Head of caudate nucleus (tissue), 42 donors: ENCODE results near the gene GALNT17.

ENCODE experiments used
- DNase-seq, 42 donors: peaks; one replicate each; pipeline versions ENCODE4 v3.0.0 to v3.0.0-alpha.2; 2020 to 2021; ENCODE audit warnings: mixed read lengths in 7 of 42
- intact Hi-C: fragments of 100-400 bp; cut with DNase I; formaldehyde crosslinking; loops from one replicate; pipeline ENCODE4 v1.15.0; 2022

The GALNT17 gene

DNA sequence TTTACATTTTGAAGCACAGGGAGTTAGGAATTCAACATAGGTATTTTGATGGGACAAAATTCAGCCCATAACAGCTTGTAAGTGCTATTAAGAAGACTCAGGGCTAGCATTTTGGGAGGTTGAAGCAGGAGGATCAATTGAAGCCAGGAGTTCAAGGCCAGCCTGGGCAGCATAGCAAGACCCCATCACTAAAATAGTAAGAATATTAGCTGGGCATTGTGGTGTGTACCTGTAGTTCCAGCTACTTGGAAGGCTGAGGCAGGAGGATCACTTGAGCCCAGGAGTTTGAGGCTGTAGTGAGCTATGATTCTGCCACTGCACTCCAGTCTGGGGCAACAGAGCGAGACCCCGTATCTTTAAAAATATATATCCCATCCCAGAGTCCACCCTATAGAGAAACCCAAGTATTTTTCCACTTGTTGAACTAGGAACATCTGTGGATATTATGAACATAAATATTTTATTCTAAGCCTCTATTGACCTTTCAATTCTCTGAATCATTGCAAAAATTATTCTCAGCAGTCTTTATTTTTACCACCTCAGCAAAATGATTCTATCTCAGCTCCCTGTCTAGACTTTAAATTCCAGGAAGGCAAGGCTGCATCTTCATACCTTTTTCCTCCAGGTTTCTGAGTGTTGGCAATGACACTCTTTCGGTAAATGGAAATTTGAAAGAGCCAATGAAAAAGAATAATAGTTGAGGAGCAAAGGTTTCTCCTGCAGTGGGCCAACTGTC is 181.0 kb downstream of the GALNT17 start:
- intact Hi-C loops = no loop called here
- DNase-seq = no peak

DNA sequence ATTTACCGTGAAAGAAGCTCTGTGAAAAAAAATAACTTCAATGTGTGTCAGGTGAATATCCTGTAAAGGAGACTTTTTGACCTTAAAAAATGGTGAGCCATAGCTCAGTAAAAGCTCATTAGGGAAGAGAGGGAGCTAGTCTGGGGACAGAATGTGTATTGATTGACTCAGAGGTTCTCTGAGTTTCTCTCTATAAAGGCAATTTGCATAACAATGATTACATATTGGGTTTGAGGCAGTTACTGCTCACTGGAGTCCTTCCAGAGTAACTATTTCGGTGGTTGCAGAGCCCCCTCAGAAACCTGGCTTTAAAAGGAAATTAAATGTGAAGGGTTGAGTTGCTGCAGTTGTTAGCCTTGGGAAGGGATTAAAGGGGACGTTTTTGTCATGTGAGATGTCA is 181.6 kb downstream of the GALNT17 start:
- DNase-seq = no peak
- intact Hi-C loops = no loop called here

DNA sequence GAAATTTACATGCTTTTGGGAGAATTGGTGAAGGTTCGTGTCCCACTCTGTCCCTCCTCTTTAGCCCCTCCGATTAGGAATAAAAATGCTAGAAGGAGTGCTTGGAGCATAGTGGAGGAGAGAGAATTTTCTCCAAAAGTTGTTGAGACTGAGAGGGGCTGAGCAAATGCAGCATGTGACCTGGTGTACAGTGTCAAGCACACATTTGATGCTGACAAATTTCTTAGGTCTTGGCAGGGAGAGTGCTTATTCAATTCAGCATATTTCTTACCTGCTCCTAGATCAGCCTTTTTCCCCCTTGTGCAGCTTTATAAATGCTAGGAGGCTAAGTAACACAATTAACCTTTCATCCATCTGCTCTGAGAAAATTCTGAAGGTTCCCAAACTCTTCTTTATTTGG is 189.0 kb downstream of the GALNT17 start:
- DNase-seq = no peak
- intact Hi-C loops = no loop called here

DNA sequence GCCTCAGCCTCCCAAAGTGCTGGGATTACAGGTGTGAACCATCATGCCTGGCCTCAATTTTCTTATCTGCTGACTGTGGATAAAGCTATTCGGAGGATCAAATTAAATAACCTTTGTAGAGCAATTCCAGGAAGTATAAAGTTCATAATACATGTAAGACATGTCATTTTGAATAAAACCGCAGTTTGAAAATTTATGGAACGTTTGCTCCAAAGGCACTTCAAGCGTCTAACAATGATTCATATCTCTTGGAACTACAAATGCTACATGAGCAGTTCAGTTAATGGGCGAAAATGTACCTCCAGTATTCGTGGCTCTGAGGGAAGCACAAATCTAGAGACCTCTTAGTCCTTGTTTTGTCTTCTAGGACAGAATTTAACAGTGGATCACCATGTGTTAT is 190.3 kb downstream of the GALNT17 start:
- no peak for DNase-seq
- intact Hi-C loops = no loop called here

DNA sequence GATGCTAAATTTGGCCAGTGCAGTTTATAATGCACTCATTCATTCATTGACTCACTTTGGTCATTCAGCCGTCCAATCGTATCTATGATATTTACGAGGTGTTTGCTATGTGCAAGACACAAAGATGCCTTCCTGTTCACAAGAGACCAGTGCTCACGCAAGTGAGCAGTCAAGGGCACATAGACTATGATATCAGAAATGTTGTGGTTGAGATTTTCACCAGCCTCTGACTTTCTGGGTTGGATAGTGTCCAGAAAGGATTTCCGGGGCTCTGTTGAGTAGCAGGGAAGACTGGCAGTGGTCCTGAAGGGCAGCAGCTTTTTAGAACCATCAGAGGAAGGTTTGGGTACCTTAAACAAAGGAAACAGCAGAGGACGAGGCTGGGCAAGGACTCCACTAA is 191.8 kb downstream of the GALNT17 start:
- intact Hi-C loops = no loop called here
- DNase-seq = no peak

DNA sequence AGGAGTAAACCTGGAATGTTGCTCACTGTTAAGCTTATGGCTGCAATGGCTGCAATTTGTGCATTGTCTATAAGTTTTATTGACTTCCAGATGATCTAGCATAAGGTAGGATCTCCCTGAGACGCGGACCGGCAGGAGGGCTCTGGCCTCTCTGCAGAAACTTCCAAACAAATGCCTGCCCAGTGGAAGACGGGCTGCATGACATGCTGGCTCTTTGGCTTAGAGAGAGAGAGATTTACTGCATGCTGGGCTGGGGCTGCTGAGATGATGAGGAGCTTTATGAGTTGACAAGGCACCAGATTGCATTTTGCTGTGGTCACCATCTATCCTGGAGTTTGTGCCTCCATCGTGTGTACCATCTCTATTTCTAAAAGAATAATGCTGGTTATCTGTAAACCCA is 193.2 kb downstream of the GALNT17 start:
- no peak for DNase-seq
- intact Hi-C loops = no loop called here

DNA sequence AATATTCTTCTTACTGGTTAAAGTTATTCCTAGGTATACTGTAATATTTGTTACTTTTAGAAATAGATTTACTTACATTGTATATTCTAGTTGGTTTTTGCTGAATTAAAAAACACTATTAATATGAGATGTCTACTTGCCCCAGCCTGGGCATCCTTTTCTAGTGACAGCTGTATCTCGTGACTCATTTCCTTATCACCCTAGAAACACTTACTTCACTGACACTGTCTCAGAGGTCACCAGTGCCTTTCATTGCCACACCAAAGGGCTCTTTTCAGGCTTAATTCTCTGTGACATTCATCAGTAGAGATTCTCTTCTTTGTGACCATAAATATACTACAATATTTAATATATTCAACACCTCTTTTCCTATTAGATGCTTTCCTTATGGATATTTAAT is 194.7 kb downstream of the GALNT17 start:
- DNase-seq = no peak
- intact Hi-C loops = no loop called here

DNA sequence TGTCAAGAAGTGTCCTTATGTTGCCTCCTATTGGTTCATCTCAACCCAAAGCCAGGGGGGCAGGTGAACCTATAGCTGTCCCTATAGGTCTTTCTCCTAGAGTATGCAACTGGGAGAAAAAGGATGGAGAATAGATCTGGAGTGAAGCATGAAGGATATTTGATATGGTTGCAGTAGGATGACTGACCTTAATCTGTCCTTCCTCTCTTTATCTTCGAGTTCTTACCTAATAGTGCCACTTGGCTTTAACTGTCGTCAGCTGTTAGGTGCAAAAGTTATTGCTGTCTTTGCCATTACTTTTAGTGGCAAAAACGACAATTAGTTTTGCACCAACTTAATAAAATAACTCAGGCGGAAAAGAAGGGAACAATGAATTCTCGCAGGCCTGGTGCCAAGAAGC is 196.0 kb downstream of the GALNT17 start:
- intact Hi-C loops = no loop called here
- DNase-seq = no peak

DNA sequence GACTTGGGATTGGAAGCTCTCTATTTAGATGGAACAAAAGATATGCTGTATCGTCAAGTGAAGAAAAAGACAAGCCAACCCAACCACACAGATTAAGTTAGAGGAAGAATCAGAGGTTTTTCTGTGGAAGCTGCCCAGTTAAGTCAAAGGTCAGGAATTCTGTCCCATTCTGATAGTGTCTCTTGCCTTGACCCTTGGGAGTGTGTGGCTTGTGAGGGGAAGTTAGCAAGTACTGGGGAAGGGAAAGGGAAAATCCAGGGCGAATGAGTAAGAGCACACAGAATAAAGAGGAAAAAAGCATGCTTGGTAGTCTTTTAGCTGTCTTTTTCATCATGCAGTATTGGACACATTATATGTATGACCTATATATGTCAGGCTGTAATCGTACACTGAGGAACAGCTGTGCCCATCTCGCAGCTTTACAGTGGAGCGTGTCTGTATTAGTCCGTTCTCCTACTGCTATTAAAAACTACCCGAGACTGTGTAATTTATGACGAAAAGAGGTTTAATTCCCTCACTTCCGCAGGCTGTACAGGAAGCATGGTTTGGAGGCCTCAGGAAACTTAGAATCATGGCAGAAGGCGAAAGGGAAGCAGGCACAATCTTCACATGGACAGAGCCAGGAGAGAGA is 197.2 kb downstream of the GALNT17 start:
- no peak for DNase-seq
- intact Hi-C loops = no loop called here

DNA sequence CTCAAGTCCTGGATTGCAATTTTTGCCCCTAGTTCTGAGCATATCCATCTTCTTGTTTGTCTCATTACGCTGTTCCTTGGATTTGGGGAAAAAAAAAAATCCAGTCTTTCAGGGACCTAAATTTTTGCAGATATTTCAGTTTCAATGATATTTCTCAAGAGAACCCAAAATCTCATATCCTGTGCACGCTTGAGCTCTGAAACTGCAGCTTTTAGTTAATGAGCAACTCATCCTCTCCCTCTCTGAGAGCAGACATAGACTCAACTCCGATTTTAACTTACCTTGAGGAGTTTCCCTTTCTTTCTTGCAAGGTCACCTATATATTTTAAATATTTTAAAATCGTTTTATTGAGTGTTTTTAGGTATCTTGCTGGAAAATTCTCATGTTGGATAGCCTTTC is 200.3 kb downstream of the GALNT17 start:
- intact Hi-C loops = no loop called here
- no peak for DNase-seq

DNA sequence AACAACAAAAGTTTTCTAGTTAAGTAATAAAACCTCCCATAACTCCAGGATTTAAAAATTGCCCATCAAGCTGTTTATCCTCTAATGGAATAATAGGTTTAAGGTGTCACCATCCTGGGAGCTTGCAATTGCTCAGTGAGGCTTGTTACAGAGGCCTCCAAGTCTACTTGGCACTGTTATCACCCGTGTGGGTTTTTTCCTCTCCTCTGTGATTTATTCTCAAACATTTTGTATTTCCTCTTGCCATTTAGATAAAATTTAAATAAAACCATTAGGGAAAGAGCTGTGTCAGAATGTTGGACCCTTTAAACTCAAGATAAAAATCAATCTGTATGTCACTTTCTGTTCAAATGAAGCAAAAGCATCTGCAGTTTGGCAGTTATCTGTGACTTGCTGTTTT is 202.6 kb downstream of the GALNT17 start:
- DNase-seq = no peak
- intact Hi-C loops = no loop called here

DNA sequence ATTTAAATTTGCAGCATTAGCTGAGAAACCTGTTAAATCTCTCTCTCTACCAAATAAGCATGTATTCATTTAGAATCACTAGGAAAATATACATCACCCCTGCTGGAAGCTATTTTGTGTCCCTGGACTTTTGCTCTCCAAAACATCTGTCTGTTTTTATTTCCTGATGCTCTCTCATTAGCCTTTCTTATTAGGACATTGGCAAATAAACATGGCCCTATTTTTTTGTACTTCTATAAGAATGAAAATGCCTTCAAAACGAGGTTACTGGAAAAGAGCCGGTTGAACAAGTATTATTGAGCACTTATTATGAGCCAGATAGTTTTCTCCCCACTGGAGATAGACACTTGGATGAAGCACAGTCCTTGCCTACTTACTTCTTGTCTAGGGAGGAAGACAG is 206.9 kb downstream of the GALNT17 start:
- no peak for DNase-seq

DNA sequence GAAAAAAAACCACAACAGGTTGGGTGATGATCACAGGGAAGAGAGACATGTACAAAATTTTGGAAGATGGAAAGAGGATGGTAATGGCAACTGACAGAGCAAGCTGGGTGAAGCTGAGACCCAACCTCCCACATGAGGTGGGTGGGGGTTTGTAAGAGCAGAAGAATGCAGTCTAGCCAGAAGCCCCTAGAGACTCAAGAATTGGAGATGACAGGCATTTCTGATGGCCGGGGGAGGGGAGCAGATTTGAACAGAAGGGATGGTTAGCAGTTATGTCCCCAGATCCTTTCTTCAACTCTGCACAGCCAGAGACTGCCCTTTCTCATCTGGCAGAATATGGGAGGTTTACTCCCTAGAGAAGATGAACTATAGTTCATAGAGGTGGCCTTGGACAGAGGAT is 208.0 kb downstream of the GALNT17 start:
- intact Hi-C loops = no loop called here
- no peak for DNase-seq

More for the DNA sequence above, 206.9 kb downstream of the GALNT17 start:
- intact Hi-C loops = no loop called here

DNA sequence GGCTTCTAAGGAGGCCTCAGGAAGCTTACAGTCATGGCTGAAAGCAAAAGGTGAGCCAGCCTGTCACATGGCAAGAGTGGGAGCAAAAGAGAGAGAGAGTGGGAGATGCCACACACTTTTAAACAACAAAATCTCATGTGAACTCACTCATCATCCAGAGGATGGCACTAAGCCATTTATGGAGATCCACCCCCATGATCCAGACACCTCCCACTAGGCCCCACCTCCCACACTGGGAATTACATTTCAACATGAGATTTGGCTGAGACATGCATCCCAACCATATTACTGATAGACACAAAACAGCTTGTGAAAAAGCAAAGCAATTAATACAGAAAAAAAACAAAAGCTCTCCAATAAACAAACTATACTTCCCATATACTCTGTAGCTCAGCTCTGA is 210.3 kb downstream of the GALNT17 start:
- DNase-seq = peak in 12 of 42 donors; percentile 9 to 62 (median 19)
- intact Hi-C loops = no loop called here

DNA sequence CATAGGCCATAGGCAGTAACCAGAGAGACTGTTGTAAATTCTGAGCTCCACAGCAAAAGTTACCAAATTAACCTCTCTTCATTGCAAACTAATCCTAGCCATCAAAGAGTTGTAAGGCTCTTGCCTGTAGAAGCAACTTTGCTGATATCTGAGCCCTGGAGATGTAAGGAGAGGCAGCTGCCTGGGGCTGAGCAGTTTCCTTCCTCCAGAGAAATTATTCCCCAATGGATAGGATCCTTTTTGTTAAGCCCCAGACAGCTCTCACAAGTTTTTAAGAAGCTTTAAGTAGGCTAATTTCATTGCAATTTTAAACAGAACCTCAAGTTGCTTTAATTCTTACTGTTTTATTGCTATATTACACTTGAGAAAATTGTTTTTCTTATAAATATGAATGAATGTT is 211.1 kb downstream of the GALNT17 start:
- intact Hi-C loops = no loop called here
- no peak for DNase-seq

DNA sequence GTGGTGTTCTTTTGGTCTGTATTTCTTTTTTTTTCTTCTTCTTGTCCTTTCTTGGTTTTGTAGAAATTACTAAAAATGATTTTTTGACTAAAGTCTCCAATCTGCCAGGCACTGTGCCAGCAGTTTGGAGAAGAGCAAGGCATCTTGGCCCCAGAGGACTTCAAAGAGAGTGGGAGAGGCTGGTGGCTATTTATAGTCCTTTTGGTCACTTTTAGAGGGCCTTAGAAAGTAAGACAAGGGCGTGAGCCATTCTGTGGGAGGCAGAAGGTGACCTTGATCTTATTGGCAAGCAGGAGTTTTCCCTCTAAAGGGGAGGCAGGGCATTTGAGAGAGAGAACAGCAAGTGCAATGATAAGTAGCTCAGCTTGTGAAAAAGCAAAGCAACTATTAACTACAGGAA is 211.9 kb downstream of the GALNT17 start:
- intact Hi-C loops = no loop called here
- no peak for DNase-seq

DNA sequence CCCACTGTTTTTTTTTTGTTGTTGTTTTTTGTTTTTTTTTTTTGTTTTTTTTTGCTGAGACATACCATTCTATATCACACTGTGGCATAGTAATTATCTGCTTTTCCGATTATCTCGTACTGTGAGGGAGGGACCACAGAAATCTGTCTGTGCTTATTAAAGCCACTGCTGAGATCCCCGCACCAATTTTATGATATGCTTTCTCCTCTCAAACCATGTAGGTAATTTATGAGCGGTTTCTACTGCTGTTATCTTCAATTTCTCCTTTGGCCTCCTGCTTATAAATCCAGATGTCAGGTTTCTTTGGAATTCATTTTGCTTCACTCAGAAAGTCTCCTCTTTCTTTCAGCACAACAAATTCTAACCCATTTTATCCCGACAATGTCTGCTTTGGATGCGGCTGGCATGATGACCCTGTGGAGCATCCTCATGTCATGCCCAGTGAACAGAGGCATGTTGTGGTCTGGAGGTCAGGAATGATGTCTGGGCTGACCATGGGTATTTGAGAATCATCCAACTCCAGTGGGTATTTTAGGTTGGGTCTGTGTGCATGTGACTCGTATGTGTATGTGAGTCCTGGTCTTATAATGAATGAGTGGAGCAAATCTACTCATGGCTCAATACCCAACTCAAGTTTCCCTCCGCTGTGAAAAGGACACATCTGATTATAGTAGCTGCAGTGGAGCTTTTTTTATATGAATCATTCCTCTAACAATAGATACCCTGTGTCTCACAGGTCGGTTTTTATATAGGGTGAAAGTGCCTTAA is 213.4 kb downstream of the GALNT17 start:
- no peak for DNase-seq
- intact Hi-C loops = no loop called here

DNA sequence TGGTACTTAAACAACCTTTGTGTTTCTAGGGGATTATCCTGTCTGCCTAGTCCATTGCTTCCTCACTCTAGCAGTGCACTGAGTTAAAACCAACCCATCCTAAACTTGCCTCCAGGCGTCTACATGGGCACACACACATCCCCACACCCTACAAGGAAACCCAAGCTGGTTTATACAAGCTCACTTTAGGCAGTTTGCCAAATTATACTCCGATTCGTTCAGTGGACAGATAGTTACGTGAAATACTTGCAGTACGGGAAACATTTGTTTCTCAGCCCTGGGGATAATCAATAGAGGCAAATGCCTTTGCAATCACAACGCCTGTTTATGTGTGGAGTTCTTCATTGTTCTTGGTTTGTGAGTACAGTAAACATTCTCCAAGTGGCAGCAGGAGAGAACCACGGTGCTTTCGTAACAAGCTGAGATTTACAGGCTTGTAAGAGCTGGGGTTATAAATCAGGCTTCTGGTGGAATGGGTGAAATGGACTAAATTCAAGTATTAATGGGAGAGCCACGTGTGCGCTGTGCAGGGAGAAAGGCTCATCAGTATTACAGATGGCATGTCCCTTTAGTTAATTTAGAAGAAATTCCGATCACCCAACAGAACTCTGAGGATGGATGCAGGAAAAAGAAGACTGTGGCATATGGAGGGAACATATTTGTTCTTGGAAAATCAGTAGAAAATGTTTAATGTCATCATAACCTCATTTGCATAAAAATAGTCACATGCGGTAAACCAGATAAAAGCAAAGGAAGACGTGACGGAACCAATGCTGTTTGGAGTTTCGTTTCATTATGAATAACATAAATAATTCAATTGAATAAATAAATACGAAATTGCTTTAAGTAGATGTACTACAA is 217.1 kb downstream of the GALNT17 start:
- intact Hi-C loops = no loop called here
- DNase-seq = no peak

DNA sequence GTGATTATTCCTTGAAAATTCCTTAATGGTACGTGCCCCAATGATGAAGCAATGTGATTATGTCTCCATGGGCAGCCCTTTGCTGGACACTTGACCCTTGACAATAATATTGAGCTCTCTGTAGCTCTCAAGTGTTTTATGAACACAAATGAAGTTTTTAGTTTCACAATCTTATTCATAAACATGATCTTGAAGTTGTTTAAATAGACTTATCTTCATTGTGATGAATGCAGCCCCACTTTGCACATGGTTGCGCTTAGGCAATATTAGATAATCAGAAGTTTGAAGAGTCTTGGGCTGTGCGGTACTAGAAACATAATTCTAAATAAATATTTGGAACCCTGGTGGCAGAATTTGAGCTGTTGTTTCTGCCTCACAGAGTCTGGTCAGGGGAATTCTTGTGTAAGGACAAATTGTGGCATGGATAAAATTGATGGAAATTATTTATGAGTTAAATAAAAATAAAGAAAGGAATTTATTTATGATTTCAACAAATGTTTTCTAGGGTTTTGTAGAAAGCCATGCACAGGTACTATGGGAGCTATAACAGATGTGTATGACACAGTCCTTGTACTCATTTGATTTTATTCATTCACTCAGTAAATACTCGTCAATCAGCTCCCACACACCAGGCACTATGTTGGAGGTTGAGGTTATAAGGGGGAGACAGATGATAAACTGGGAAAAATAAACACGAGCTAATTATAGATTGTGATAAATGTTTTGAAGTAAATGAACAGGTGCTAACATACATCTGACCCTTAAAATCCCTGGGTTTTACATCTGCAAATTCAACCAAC is 217.9 kb downstream of the GALNT17 start:
- no peak for DNase-seq
- intact Hi-C loops = no loop called here
